ENCODE data around the gene RAD51B.
"Not testable (repeated sequence)": the region's sequence is repeated elsewhere in the genome, so short reads cannot be mapped to it uniquely, and the experiment has no call there.

Gene RAD51B

DNA sequence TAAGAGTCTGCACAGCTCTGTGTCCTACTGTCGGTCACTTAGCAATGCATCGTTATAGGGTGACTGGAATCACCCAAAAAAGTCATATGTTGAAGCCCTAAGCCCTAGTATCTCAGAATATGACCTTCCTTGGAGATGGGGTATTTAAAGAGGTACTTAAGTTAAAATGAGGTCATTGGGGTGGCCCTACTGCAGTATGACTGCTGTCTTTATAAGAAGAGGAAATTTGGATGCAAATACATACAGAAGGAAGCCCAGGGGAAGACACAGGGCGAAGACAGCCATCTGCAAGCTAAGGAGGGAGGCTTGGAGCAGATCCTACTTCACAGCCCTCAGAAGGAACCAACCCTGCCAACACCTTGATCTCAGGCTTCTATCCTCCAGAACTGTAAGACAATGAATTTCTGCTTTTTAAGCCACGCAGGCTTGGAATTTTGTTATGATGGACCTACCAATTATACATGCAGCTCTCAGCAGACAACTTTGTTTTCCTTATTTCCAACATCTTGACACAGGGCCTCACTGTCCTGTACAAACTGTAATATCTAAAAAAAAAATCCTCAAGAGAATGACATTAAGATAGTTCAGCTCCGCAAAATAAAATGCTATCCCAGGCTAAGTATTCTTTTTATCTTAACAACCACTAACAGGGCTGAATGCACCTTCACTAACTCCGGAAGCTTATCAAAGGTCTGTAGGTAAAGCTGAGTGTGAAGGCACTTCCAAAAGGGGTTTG is 932.9 kb downstream of the RAD51B start:
- DNase-seq, result no peak

DNA sequence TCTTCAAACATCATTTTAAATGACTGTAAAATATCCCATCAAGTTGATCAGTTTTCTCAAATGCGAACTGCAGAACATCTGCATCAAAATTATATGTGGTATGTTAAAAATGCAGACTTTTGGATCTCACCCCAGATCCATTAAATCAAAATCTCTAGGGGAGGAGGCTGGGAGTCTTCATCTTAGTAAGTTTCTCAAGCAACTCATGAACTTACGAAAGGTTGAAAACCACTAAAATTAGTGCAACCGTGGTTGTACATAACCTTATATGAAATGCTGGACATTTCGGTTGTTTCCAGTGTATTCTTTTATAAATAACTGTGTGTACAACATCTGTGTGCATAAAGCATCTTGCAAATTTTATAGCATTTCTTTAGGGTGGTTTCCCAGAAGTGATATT is 934.1 kb downstream of the RAD51B start:
- no peak for DNase-seq

DNA sequence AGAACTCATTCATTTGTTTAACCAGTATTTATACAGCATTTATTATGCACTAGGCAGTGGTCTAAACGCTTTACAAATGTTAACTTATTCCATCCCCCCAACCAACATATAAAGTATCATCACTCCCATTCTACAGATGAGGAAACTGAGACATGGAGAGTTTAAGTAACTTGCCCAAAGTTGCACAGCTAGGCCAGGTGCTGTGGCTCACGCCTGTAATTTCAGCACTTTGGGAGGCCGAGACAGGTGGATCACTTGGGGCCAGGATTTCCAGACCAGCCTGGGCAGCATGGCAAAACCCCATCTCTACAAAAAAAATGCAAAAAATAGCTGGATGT is 935.4 kb downstream of the RAD51B start:
- no peak for DNase-seq

DNA sequence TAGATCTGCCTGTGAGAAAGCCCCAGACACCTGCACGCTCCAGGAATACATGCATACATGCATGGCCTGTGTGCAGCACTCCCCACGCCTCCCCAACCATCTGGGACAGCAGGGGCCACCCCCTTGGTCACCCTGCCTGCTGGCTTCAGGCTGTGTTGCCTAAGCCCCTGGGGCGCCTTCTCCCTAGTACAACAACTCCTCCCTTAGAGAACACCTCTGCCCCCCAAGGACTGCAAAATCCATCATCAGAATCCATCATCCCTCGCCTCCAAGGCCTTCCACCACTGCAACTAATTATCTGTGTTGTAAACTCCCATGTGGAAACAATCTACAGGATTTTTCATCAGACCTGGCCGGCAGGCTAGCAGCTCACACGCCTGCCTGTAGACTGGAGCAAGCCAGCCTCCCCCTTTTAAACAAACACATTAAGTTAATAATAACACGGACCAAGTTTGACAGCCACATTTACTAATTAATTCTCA is 936.5 kb downstream of the RAD51B start:
- no peak for DNase-seq

DNA sequence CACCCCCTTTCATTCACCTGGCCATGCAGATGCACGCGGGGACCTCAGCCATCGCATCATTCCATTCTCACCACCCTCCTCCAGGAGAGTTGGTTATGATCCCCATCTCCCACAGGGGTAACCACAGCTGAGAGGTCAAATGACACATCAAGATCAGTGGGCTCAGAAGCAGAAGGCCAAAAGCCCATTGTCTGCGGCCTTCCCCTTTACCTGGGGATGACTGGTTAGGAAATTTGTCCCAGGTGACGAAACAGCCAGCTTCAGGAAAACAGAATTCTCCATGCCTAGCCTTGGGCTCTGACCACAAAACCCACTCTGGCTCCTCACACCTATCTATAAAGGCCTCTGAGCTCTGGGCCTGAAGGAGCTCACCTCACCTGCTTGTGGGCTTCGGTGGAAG is 937.2 kb downstream of the RAD51B start:
- DNase-seq, result no peak

DNA sequence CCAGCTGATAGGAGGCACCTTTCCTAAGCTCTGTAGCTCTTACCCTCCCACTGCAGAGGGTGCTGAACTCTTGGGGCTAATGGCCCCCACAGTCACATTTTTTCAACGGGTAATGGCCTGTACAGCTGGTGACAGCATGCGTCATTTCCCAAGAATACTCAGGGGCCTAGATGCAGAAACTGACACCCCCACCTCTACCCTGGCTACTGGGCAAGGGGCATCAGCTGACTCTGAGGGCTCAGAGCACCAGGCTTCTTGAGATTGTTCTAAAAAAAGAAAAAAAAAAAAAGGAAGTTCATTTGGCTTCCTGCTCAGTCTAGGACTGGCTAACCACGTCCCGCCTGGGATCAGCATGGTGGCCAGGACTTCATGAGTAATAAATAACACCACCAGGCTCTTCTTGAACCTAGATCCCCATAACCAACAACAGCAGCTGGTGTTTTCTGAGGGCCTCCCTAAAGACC is 938.1 kb downstream of the RAD51B start:
- DNase-seq, result peak in 22 of 56 donors; percentile 3 to 36 (median 14)

DNA sequence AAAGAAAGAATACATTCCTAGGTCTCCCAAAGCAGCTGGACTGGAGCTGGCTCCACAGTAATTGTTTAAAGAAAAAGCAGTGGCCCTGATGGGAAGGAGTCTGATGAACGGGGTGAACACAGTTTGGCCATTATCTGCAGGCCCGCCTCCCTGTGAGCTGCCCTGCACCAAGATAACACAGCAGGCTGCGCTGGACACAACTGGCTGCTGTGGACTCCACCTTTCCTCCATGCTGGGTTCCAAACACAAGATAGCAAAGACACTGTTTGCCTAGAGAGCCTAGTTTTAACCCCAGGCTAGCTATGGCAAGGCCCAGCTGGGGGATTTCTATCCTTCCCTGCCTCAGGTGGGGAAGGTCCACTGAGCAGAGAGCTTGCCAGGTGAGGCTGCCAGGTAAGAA is 938.7 kb downstream of the RAD51B start:
- no peak for DNase-seq

DNA sequence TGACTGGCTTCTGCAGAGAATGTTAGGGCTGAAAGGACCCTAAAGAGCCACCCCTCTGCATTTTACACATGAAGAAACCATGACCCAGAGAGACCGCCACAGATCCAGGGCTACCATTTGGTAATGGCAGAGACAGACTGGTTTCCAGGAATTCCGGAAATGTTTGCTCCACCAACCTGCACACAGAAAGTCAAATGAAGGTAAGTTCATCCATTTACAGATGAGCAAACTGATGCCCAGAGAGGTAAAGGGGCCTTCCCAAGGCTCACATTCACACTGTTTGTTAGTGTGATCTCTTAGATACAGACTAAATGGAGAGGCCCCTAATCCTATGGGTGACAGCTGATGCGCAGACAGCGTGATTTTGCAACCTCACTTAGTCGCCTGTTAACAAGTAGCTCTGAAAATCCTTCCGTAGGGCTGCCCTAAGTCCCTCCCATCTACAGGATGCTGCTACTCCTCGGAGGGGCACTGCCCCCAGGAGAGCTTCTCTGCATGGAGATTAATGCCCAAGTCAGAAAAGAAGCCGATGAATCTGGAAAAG is 939.5 kb downstream of the RAD51B start:
- DNase-seq, result no peak

DNA sequence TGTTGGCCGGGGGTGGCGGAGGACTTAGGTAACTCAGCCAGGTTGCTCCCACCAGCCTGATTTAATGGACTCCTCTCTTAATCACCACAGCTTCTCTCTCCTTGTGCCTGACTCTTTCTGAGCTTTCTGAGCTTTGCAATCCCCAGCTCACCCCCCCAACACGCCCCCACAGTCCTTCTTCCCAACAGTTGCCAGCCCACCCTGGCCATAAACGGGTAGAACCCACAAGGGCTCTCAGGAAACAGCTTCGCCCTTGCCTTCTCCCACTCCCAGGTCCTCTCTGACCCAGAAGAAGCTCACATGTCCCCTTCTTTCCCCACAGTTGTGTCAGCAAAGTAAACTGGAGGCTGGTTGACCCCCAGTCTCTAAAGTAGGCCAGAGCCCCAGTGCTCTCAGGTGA is 940.4 kb downstream of the RAD51B start:
- DNase-seq, result no peak

DNA sequence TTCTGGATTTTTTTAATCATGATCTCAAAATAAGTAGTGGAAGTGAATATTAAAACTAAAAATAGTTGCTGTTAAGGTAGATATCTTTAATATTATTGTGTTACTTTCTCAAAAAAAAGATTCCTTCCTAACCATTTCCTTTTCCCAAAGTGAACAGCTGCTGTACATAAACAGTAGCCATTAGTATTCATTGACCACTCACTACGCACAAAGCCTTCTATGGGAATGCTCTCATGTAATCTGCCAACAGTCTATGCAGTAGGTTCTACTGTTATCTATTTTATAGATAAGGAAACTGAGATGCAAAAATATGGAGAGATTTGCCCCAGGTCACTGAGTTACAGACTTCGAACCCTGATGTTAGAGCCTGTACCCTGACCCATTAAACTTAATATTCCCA is 941.2 kb downstream of the RAD51B start:
- no peak for DNase-seq

DNA sequence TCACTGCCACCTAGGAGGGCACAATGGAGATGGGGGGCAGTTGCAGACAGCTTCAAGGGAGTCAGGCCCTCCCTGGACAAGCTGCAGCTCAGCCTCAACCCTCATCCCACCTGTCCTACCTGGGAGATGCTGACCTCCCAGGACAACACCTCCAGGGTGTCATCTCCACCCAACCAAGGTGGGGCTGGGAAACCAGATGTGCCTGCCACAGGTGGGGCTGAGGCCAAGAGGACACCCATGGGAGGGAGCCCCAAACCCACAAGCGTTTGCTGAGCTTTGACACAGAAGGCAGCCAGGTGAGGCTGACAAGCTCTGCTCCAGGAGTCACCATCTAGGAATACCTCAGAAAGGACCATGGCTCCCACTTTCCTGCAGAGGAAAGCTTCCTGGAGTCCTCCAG is 941.8 kb downstream of the RAD51B start:
- no peak for DNase-seq

DNA sequence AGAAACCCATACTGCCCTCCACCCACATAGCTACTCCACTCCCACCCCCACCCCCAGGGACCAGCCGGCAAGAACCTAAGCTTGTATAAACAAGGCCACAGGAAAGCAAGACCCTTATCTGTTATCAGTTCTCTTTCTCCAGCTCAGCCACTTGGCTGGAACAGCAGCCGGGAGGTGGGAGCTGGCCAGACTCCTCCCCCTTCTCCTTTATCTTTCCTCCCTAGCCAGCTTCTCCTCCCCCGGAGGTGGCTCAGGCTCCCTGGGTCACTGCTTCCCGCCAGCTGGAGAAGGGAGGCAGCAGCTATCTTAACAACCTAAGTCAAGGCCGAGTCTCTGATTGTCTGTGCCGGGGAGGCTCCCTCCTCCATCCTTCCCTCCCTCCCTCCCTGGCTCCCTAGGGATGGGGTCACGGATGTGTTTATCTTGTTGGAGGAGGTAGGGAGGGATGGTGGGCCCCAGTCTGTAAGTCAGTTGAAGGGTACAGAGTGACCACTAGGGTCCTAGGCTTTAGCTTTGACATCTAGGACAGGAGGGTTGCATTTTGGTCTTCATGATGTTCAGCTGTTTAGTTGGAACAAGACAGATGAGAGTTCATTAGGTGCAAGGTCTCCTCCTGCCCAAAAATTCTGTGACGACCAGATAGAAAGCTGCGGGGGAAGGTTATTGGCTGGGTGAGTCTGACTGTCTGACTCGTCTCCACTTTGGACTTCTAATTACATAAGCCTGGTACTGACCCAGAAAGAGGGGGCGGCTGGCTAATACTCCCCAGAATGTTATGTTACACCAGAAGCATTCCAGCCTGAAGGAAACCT is 943.6 kb downstream of the RAD51B start:
- DNase-seq, result no peak

DNA sequence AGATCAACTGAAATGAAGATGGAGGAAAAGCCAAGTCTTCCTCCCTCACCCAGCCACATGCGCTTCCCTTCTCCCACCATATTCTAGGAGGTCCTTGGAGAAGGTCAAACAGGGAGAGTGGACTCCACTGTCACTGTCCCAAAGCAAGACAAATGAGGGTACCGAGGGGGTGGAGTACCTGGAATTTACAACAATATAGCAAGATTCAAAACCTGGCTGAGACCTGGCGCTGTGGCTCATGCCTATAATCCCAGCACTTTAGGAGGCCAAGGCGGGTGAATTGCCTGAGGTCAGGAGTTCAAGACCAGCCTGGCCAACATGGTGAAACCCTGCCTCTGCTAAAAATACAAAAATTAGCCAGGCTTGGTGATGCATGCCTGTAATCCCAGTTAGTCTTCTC is 944.3 kb downstream of the RAD51B start:
- DNase-seq, result not testable (repeated sequence)

DNA sequence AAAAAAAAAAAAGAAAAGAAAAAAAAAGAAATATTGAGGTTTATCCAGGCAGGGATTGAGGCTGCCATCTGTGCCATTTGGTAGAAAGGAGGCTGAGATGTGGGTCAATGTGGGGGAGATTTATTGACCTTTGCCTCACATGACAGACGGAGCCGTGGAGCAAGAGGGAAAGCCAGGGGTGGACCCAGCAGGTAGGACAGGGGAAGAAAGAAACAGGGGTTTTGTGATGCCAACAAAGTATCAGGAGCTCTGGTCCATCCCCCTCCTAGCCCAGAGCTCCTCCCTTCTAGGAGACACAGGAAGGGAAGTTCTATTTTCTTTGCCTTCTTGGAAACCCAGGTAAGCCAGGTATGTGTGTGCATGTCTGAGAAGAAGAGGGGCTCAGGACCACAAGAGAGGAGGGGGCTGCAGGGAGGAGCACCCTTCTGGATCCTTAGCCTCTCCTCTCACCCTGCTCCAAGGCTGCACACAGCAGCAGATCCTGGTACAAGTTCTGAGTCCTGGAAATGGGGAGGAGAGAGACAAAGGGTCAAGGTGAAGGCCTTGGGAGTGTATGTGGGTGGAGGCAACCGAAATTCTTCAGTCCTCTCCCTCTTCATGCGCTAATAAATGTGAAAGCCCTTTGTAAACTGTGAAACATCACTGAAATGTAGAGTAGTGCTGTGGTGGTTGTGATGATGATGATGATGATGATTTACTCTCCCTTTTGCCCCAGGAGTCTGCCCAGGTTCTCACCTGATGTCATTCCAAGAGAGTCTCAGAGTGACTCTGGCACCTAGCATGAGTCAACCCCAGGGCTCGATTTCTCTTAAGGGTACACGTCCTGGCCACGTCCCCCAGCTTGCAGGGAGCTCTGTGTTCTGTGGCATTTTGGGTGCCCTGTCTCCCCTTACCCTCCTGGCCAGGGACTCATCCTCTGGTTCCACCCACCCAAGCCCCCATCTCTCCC is 947.0 kb downstream of the RAD51B start:
- no peak for DNase-seq

DNA sequence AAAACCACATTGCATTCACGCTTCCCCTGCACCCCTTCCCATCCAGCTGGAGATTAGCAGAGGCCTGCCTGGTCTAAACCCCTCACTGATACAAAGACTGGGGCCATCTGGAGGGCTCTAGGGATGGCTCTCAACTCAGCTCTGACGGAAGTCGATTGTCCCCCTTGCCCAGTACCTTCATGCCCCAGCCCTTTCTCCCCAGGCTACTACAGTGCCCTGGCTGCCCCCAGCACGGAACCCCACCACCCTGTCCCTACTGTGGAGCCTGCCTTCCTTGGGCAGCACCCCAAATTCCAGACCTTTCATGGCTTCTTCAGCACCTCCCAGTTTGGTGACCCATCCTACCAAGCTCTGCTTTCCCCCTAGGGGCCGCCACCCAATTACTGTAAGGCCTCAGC is 947.7 kb downstream of the RAD51B start:
- DNase-seq, result no peak

DNA sequence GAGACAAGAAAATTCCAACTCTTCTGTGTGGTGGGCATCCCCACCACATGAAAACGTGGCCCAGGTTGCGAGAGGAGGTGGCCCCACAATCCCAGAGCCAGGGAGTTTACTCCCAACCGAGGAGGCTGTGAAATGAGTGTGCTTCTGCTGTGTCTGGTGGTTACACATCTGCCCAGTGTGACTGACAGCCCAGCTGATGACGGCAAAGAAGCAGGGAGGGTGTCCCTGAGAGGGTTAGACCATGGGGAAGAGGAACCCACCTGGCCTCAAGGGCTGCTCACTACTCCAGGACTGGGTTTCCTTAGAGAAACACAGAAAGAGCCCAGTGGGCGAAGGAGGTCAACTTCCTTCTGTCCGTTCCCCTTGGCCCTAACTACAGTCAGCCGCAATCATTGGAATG is 948.7 kb downstream of the RAD51B start:
- no peak for DNase-seq

DNA sequence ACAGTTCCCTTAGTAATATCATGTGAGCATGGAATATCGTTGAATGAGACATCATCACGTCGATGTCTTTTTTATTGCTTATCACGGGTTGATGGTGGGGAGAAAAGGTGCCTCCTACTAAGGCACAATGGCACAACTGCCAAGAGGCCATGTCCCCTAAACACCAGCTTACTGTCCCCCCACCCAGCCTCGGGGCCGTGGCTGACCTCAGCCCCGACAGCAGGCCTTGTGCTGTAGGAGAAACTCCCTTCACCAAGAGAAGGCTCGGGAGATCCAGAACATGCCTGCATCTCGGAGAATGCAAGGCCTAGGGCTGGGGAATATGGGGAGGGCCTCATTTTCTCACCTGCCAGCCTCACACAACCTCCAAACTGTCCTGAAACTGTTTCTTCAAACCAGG is 950.5 kb downstream of the RAD51B start:
- DNase-seq, result no peak

DNA sequence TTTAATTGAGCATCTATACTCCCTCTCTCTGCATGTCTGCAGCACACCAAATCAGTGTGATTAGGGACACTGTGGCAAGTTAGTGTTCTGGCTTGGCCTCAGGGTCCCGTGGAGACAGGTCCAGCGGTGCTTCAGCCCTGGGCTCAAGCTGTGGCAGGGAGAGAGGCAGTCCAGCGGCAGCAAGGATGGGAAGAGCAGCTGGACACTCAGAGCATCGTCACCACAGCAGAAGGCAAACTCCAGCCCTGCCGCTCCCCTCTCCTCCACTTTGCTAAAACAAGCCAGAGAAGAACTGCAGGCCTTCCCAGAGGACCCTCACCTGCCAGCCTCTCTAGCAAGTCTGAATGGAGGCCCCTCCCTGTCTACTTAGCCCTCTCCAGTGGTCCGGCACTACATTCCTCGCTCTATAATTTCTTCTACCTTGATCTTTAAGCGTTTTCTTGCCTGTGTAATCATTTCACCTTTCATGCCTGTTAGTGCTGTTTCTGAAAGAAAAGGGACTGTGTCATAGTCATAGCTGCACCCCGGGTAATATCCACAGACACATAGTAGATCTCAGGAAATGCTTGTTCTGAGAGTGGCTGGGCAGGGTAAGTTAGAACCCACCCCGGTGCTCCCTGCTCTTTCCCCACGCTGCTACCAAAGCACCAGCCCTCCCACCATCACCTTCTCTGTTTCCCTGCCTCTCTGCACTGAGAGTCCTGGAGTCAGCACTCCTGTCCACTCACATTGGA is 951.1 kb downstream of the RAD51B start:
- DNase-seq, result no peak

DNA sequence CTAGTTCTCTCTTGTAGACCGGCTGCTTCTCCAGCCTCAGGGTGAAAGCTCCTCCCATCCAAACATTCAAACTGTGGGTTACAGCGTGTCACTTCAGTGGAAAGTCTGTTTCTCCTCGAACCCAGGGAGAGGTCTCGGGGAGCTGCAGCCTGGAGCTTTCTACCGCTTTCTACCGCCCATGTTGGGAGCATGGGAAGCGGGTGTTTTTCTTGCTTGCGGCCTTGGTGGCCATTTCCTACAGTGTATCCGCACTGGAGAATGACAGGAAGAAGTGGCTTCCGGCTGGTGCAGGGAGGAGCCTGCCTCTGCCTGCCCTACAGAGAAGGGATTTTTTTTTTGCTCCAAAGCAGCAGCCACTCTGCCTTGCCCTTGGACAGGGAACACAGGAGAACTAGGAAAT is 952.1 kb downstream of the RAD51B start:
- DNase-seq, result peak in 1 of 56 donors; percentile 10

DNA sequence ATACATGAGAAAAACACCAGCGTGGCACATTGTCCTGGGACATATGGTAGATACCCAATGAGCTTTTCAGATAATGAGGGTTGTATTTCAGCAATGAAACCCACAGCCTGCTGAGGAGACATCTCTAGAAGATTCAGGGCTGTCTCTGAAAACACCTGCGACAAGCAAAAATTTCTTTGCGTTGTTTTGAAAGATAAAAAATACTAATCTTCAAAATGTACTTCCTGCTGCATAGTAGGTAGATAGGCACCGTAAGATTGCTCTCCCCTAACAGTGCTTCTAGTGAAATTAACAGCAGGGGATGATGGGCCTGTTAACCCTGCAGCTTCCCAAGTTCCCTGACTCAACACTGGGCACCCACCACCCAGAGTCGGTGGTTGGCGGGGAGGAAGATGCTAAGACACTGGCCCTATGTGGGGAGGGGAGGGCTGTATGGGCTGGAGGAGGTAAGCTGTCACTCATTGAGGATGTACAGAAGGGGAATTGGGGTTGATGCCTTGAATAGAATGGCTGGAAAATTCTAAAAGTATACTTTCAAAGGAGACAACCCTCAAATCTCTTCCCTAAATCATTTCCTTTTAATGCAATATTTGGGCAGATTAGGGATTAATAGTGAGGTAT is 953.3 kb downstream of the RAD51B start:
- no peak for DNase-seq
